22Rv1 (cell line): ENCODE results near the gene BANP.
"Not testable (repeated sequence)": the region's sequence is repeated elsewhere in the genome, so short reads cannot be mapped to it uniquely, and the experiment has no call there.

ENCODE experiments used
- H3K27ac ChIP-seq: fragments of 450-650 bp; 2 replicates; pipeline ENCODE4 v1.5.1; 2017
- CTCF ChIP-seq: fragments of 450-650 bp; IDR thresholded peaks from 2 replicates; pipeline ENCODE4 v1.5.1; 2017; ENCODE audit warnings: mild to moderate bottlenecking
- ZFX ChIP-seq: fragments of 450-650 bp; IDR thresholded peaks from 2 replicates; pipeline ENCODE4 v1.6.1; 2017; ENCODE audit warnings: antibody characterized with exemption, borderline replicate concordance

BANP gene

GRCh38 chr16:88049561-88050545, 98.6 kb downstream of the BANP start:
- H3K27ac ChIP-seq = no peak overlapping the region
- TF ChIP-seq ZFX (no peak), CTCF (no peak)

- TF ChIP-seq CTCF (no peak), ZFX (no peak)
- no peak overlapping the region for H3K27ac ChIP-seq
Measured at GRCh38 chr16:88050952-88051660, 99.9 kb downstream of the BANP start.

- no peak overlapping the region for H3K27ac ChIP-seq
- TF ChIP-seq ZFX (no peak), CTCF (no peak)
Measured at GRCh38 chr16:88052661-88053060, 101.4 kb downstream of the BANP start.

GRCh38 chr16:88053479-88053878, 102.2 kb downstream of the BANP start:
- not testable (repeated sequence) for H3K27ac ChIP-seq

GRCh38 chr16:88055356-88055755, 104.1 kb downstream of the BANP start:
- no peak overlapping the region for H3K27ac ChIP-seq
- TF ChIP-seq ZFX (no peak), CTCF (no peak)

GRCh38 chr16:88056212-88056611, 105.0 kb downstream of the BANP start:
- TF ChIP-seq CTCF (no peak), ZFX (no peak)
- no peak overlapping the region for H3K27ac ChIP-seq

- no peak overlapping the region for H3K27ac ChIP-seq
- TF ChIP-seq CTCF (no peak), ZFX (no peak)
Measured at GRCh38 chr16:88057656-88058055, 106.4 kb downstream of the BANP start.
